Upper lobe of right lung (tissue), 1 donor: ENCODE data around the gene TFF1. TPM values are rescaled to one million over a fixed set of nuclear protein-coding genes. Genes with fewer than 3 reads are reported as not detected.

ENCODE experiments used
- ATAC-seq: fragments of 200-7000 bp; cut with Tn5 transposase; one replicate; pipeline ENCODE4 v1.9.1; 2020; ENCODE audit warnings: mild to moderate bottlenecking, moderate library complexity
- DNase-seq: peaks from one replicate; pipeline ENCODE4 v3.0.0-alpha.2; 2020
- H3K27ac ChIP-seq: fragments of 200-600 bp; one replicate; pipeline ENCODE4 v1.8.0; 2022
- H3K27me3 ChIP-seq: fragments of 200-600 bp; one replicate; pipeline ENCODE4 v1.8.0; 2022; ENCODE audit warnings: mild to moderate bottlenecking
- H3K36me3 ChIP-seq: fragments of 200-600 bp; one replicate; pipeline ENCODE4 v1.8.0; 2022
- H3K4me1 ChIP-seq: fragments of 200-600 bp; one replicate; pipeline ENCODE4 v1.8.0; 2022
- H3K4me3 ChIP-seq: fragments of 200-600 bp; one replicate; pipeline ENCODE4 v1.8.0; 2022; ENCODE audit warnings: mild to moderate bottlenecking
- H3K9me3 ChIP-seq: fragments of 200-600 bp; one replicate; pipeline ENCODE4 v1.8.0; 2022
- CTCF ChIP-seq: fragments of 200-600 bp; IDR thresholded peaks from one replicate; pipeline ENCODE4 v1.8.0; 2022; ENCODE audit warnings: antibody characterized with exemption
- intact Hi-C: fragments of 100-400 bp; cut with DNase I; formaldehyde crosslinking; loops from one replicate; pipeline ENCODE4 v1.11.0; 2022
- total RNA-seq: library from RNA; stranded (reverse); fragmentation: NEBNext Ultra II Directional; extraction: Animal tissue kit (Norgen Biotek cat#: 25700); gene quantifications from one replicate; pipeline ENCODE4 v1.2.1, GENCODE V29; 2021
- donor health status: DM: no; HTN: yes; CAD: no; lungs with severe emphysema.

TFF1 gene
- total RNA-seq, 1 donor from 2014 or later = not detected

GRCh38 chr21:42392731-42393442 is 26.6 kb upstream of the TFF1 start:
- no peak for TF ChIP-seq CTCF
- no peak for ATAC-seq
- Histone ChIP-seq H3K9me3 (no peaks in the 10 kb centered on the region), H3K4me1 (peaks cover 4% of the 10 kb centered on the region), H3K4me3 (no peak overlapping the region), H3K36me3 (no peaks in the 10 kb centered on the region), H3K27me3 (no peaks in the 10 kb centered on the region), H3K27ac (no peak overlapping the region)
- peak; percentile 27 for DNase-seq
- intact Hi-C loops = no loop called here

GRCh38 chr21:42391297-42391696 is 25.0 kb upstream of the TFF1 start:
- no peak overlapping the region for H3K4me3 ChIP-seq
- no peak for TF ChIP-seq CTCF
- H3K4me1 ChIP-seq = peaks cover 3% of the 10 kb centered on the region
- no peaks in the 10 kb centered on the region for H3K9me3 ChIP-seq
- DNase-seq = peak; percentile 6
- H3K27ac ChIP-seq = no peak overlapping the region
- H3K27me3 ChIP-seq = no peaks in the 10 kb centered on the region
- intact Hi-C loops = no loop called here
- no peak for ATAC-seq
- H3K36me3 ChIP-seq = no peaks in the 10 kb centered on the region

GRCh38 chr21:42390696-42391095 is 24.4 kb upstream of the TFF1 start:
- Histone ChIP-seq H3K4me1 (no peaks in the 10 kb centered on the region), H3K9me3 (no peaks in the 10 kb centered on the region), H3K4me3 (no peak overlapping the region), H3K27ac (no peak overlapping the region), H3K36me3 (no peaks in the 10 kb centered on the region), H3K27me3 (no peaks in the 10 kb centered on the region)
- peak; percentile 7 for DNase-seq
- TF ChIP-seq CTCF = no peak
- intact Hi-C loops = no loop called here
- no peak for ATAC-seq

GRCh38 chr21:42390193-42390592 is 23.9 kb upstream of the TFF1 start:
- no peak for ATAC-seq

GRCh38 chr21:42389449-42389835 is 23.1 kb upstream of the TFF1 start:
- no peak for TF ChIP-seq CTCF
- Histone ChIP-seq H3K4me1 (no peaks in the 10 kb centered on the region), H3K27me3 (no peaks in the 10 kb centered on the region), H3K4me3 (no peak overlapping the region), H3K36me3 (no peaks in the 10 kb centered on the region), H3K9me3 (no peaks in the 10 kb centered on the region), H3K27ac (peak overlapping the region; percentile 36)
- intact Hi-C loops = no loop called here
- peak; percentile 58 for DNase-seq
- ATAC-seq = peak; percentile 66

More at GRCh38 chr21:42390193-42390592, 23.9 kb upstream of the TFF1 start:
- TF ChIP-seq CTCF = no peak
- no peak overlapping the region for H3K4me3 ChIP-seq
- H3K4me1 ChIP-seq = no peaks in the 10 kb centered on the region
- DNase-seq = peak; percentile 9
- no peaks in the 10 kb centered on the region for H3K9me3 ChIP-seq
- no peak overlapping the region for H3K27ac ChIP-seq
- intact Hi-C loops = no loop called here
- no peaks in the 10 kb centered on the region for H3K27me3 ChIP-seq
- H3K36me3 ChIP-seq = no peaks in the 10 kb centered on the region
